Lung (tissue), 12 donors: ENCODE data around the gene RADIL. TPM values are rescaled to one million over a fixed set of nuclear protein-coding genes. Genes with fewer than 3 reads are reported as not detected.

ENCODE experiments used
- ATAC-seq: fragments of 200-7000 bp; cut with Tn5 transposase; one replicate; pipeline ENCODE4 v1.9.1; 2020; ENCODE audit warnings: moderate number of reproducible peaks; ENCODE audit not compliant: insufficient read depth, low FRiP score
- DNase-seq, 3 donors: peaks; one replicate each; pipeline ENCODE4 v3.0.0-alpha.2; 2013 to 2017
- H3K27ac ChIP-seq, 2 donors: one replicate each; pipeline ENCODE4 v1.5.1; 2013; ENCODE audit warnings: mild to moderate bottlenecking in 2 of 2, moderate library complexity in 2 of 2, control low read depth in 1 of 2, inconsistent platforms in 1 of 2, low read depth in 1 of 2, low read length in 1 of 2
- H3K27me3 ChIP-seq, 3 donors: one replicate each; pipeline ENCODE4 v1.5.1; 2013; ENCODE audit warnings: low read length in 2 of 3; ENCODE audit not compliant: control insufficient read depth in 3 of 3, insufficient read depth in 3 of 3
- H3K36me3 ChIP-seq, 4 donors: one replicate each; pipeline ENCODE4 v1.5.1; 2013; ENCODE audit warnings: low read length in 4 of 4, mild to moderate bottlenecking in 1 of 4, moderate library complexity in 1 of 4; ENCODE audit not compliant: control insufficient read depth in 4 of 4, insufficient read depth in 4 of 4
- H3K4me1 ChIP-seq, 5 donors: one replicate each; pipeline ENCODE4 v1.5.1; 2013; ENCODE audit warnings: low read length in 5 of 5, mild to moderate bottlenecking in 2 of 5, moderate library complexity in 1 of 5; ENCODE audit not compliant: control insufficient read depth in 5 of 5, insufficient read depth in 5 of 5
- H3K4me3 ChIP-seq: one replicate; pipeline ENCODE4 v1.5.1; 2013; ENCODE audit warnings: mild to moderate bottlenecking, control low read depth, moderate library complexity
- H3K9ac ChIP-seq, 2 donors: one replicate each; pipeline ENCODE4 v1.5.1; 2013; ENCODE audit warnings: low read length in 2 of 2, control low read depth in 1 of 2; ENCODE audit not compliant: insufficient read depth in 1 of 2
- H3K9me3 ChIP-seq, 4 donors: one replicate each; pipeline ENCODE4 v1.5.1; 2013; ENCODE audit warnings: low read length in 3 of 4, mild to moderate bottlenecking in 1 of 4, moderate library complexity in 1 of 4; ENCODE audit not compliant: control insufficient read depth in 4 of 4, insufficient read depth in 3 of 4
- CTCF ChIP-seq: IDR thresholded peaks from 2 replicates; pipeline ENCODE4 v1.5.1; 2012; ENCODE audit warnings: mild to moderate bottlenecking; ENCODE audit errors: control extremely low read depth, extremely low read depth
- WGBS, 2 donors: extraction: QIAGEN DNeasy Blood & Tissue Kit; methylation state at CpG; one replicate each; pipeline ENCODE4 v1.1.7; 2013; 5-methylcytosine and 5-hydroxymethylcytosine counted together
- polyA plus RNA-seq, 2 donors: library from polyadenylated mRNA; stranded (reverse); fragments of 200-250 nt; gene quantifications; one replicate each; pipeline ENCODE4 v1.2.1, GENCODE V29; 2013
- total RNA-seq, 2 donors: library from RNA; depleted of rRNA in 1 of 2; stranded (reverse); fragments of >200 nt in 1 of 2; gene quantifications; one replicate each; pipeline ENCODE4 v1.2.1, GENCODE V29; 2014 to 2021
- donor health status: control.
- donor health status: control.
- donor health status: Bipolar disorder and iron deficiency.
- donor health status: healthy.
- donor health status: DM: yes; HTN: yes; CAD: no.

RADIL gene
- total and polyA plus RNA-seq, 4 donors: 3.7 to 9.3 (median 6.3) TPM

GRCh38 chr7:4817178-4817901 is 66.2 kb downstream of the RADIL start:
- H3K4me1 ChIP-seq: peaks cover 0 to 32% (median 0%) of the 10 kb centered on the region in 5 donors
- no peak for TF ChIP-seq CTCF
- H3K27ac ChIP-seq: no peak overlapping the region
- DNase-seq (no peak), ATAC-seq (no peak)
- peaks cover 0 to 18% (median 14%) of the 10 kb centered on the region in 4 donors for H3K36me3 ChIP-seq
- WGBS, 2 donors: 93 to 94% methylated on average over 38 of the region's 38 CpGs
- H3K9me3 ChIP-seq: peaks cover 0 to 8% (median 2%) of the 10 kb centered on the region in 4 donors
- H3K27me3 ChIP-seq: no peaks in the 10 kb centered on the region
- no peak overlapping the region for H3K9ac ChIP-seq
- no peak overlapping the region for H3K4me3 ChIP-seq

GRCh38 chr7:4816419-4817080 is 67.0 kb downstream of the RADIL start:
- Histone ChIP-seq H3K4me3 (no peak overlapping the region), H3K4me1 (peaks cover 0 to 32% (median 0%) of the 10 kb centered on the region in 5 donors), H3K27ac (no peak overlapping the region), H3K36me3 (peaks cover 0 to 18% (median 12%) of the 10 kb centered on the region in 4 donors), H3K27me3 (no peaks in the 10 kb centered on the region), H3K9ac (no peak overlapping the region), H3K9me3 (peaks cover 0 to 8% (median 2%) of the 10 kb centered on the region in 4 donors)
- ATAC-seq: no peak
- TF ChIP-seq CTCF: no peak
- DNase-seq: no peak
- 94 to 96% methylated on average over 24 to 26 of the region's 26 CpGs for WGBS, 2 donors

- no peak for ATAC-seq
- DNase-seq: no peak
Observed at GRCh38 chr7:4815609-4816418, 67.7 kb downstream of the RADIL start.

More at GRCh38 chr7:4815609-4816418, 67.7 kb downstream of the RADIL start:
- H3K9ac ChIP-seq: no peak overlapping the region
- H3K4me1 ChIP-seq: peaks cover 0 to 26% (median 0%) of the 10 kb centered on the region in 5 donors
- no peaks in the 10 kb centered on the region for H3K27me3 ChIP-seq
- WGBS, 2 donors: 93 to 95% methylated on average over 33 to 38 of the region's 38 CpGs
- peaks cover 0 to 8% (median 2%) of the 10 kb centered on the region in 4 donors for H3K9me3 ChIP-seq
- no peak overlapping the region for H3K27ac ChIP-seq
- peaks cover 0 to 18% (median 12%) of the 10 kb centered on the region in 4 donors for H3K36me3 ChIP-seq
- H3K4me3 ChIP-seq: no peak overlapping the region
- no peak for TF ChIP-seq CTCF
